Fibroblast of skin of left biceps (primary cell): Measurements from ENCODE around the gene ACSS3.
"Not testable (repeated sequence)": the region's sequence is repeated elsewhere in the genome, so short reads cannot be mapped to it uniquely, and the experiment has no call there.

Experiments used
- DNase-seq, 2 experiments: peaks; one replicate each; pipeline ENCODE4 v3.0.0-alpha.2; 2013; ENCODE audit warnings: low read depth in 2 of 2

Gene ACSS3

DNA sequence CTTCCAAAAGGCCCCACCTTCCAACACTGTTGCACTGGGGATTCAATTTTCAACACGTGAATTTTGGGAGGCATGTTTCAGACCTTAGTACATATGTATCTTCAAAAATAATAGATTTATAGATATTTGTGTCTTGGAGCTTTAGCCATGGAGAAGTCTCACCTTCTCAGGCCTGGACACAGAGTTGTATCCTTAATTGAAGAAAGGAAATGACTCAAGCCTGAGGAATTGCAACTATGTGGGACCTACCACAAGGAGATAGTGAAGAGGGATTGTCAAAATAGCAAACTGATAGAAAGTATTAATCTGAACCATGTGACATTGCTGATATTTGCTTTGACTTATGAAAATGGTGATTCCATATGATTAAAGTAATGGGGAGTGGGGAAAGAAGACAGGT lies 89.8 kb downstream of the ACSS3 start:
- DNase-seq, result no peak

DNA sequence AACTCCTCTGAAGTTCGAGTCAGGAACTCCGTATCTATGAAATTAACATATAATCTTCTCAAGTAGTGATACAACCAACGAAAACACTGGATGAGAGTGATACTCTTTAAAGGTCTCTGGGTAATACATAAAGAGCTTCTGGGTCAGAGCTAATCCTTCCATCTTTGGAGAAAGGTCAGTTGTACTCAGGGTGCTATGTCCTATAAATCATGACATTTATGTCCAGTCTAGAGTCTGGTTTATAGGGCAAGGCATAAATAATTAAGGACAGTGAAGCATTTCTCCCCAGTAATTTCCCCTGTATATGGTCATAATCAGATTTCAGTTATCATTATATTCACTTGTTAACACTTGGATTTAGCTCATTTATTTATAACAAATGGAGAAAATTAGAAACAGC lies 90.6 kb downstream of the ACSS3 start:
- no peak for DNase-seq

DNA sequence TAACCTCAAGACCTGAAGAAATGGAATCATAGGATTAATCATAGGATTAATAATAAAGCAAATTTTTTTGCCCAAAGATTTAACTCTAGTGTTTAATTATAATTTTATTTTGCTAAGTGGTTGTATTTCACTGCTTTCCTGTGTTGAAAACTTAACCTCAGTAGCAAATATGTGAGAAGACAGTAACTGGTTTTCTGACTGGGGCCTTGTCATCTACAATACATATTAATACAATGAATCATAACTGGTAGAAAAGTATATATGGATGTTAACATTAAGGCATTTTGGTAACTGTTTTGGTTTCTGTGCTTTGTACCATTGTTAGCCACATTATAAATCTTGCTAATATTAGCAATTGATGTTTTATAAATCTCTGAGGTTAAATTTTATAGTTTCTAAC lies 92.2 kb downstream of the ACSS3 start:
- DNase-seq, result peak; percentile 26 to 34

DNA sequence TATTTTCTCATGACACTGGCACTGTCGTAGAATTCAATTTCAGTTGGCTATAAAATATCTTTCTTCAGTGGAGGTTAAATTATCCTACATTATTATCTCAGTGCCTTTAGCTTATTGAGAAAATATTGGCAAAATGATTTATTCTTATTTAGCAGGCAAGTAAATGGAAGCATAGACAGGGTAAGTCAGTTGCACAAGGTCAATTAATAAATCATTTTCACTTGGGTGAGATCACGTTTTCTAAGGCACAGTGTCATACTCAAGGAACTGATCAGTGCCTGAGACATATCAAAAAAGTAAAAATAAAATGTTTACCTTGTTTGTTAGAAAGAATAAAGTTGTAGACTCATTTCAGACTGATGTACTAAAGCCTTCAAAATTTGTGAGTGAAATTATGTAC lies 95.0 kb downstream of the ACSS3 start:
- no peak for DNase-seq

DNA sequence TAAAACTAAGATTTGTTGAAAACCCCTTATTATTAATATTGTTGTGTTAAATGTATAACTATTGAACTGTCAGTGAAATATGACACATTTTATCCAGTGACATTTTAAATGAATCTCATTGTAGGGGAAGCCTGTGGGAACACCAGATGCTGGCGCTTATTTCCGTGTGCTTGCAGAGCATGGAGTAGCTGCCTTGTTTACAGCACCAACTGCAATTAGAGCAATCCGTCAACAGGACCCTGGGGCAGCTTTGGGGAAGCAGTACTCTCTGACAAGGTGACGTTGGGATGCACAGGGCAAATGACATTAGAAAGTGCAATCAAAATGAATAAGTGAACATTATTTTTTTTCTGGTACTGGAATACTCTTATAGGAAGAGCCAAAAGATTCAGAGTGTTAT lies 96.8 kb downstream of the ACSS3 start:
- no peak for DNase-seq

DNA sequence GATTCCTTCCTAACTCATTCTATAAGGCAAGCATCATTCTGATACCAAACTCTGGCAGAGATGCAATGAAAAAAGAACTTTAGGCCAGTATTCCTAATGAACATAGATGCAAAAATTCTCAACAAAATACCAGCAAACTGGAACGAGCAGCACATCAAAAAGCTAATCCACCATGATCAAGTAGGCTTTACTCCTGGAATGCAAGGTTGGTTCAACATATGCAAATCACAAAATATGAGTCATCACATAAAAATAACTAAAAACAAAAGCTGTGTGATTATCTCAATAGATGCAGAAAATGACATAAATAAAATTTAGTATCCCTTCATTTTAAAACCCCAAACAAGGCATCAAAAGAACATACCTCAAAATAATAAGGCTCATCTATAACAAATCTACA lies 98.9 kb downstream of the ACSS3 start:
- DNase-seq, result no peak

DNA sequence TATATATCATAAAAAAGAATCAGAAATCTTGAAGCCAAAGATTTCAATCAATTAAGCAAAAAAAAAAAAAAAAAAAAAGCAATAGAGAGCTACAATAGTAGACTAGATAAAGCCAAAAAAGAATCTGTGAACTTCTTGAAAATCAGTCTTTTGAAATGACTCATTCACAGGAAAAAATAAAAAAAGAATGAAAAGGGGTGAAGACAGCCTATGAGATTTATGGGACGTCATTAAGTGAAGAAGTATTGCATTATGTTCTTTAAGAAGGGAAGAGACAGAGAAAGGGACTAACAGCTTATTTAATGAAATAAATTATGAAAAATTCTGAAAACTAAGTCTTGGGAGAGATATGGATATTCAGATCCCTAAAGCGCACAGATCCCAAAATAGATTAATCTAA lies 103.8 kb downstream of the ACSS3 start:
- DNase-seq, result peak in 1 of 2 experiments; percentile 5

DNA sequence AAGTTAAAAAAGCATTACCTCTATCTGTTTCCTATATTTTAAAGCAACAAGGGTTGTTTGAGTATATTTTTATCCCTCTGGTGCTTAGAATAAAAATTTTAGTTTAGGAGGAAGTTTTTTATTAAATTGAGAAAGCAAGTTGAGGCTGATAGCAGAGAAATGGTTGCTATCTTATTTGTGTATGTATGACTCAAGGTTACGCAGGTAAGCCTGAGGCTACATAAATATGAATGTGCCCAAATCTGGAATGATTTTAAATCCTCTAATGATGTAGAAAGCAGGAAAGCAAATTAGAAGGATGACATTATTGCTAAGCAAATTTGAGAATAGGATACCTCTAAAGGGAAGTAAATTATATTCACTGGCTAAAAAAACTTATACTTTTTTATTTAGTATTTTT lies 109.8 kb downstream of the ACSS3 start:
- no peak for DNase-seq

DNA sequence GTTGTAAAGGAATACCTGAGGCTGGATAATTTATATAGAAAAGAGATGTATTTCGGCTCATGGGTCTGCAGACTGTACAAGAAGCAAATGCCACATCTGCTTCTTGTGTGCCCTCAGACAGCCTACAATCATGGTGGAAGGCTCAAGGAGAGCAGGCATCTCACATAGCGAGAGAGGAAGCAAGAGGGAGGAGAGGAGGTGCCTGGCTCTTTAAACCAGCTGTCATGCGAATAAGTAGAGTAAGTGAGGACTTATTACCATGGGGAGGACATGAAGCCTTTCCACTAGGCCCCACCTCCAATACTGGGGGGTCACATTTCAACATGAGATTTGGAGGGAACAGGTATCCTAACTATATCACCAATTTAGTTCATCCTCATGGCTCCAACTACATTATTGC lies 118.7 kb downstream of the ACSS3 start:
- no peak for DNase-seq

DNA sequence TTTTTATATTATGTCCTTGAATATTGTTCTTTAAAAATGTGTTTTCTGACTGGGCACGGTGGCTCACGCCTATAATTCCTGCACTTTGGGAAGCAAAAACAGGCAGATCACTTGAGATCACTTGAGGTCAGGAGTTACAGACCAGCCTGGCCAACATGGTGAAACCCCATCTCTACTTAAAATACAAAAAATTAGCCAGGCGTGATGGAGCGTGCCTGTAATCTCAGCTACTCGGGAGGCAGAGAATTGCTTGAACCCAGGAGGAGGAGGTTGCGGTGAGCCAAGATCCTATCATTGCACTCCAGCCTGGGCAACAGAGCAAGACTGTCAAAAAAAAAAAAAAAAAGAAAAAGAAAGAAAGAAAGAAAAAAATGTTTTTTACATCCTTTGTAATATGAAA lies 122.7 kb downstream of the ACSS3 start:
- not testable (repeated sequence) for DNase-seq

DNA sequence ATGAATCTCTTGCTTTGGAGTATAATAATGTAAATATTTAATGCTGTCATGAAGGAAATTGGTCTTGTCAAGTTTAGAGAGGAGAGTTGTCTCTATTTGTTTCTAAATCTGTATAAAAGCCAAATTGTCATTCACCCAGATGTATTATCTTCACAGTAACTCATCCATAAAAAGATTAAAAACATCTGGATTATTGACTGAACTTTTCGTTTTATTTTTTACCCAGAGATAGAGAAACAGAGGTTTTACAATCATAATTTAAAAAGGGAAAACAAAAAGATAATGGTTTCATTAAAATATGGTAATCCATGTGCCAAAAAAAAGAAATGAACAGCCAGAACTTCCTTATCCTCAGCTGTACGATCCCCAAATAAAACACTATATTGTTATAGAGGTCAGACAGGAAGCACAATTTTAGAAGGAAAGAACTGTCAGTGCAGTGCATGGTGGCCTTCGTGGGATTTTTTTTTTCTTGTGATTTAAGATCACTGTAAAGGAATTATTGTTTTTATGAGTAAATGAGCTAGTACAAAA lies 125.9 kb downstream of the ACSS3 start:
- no peak for DNase-seq

DNA sequence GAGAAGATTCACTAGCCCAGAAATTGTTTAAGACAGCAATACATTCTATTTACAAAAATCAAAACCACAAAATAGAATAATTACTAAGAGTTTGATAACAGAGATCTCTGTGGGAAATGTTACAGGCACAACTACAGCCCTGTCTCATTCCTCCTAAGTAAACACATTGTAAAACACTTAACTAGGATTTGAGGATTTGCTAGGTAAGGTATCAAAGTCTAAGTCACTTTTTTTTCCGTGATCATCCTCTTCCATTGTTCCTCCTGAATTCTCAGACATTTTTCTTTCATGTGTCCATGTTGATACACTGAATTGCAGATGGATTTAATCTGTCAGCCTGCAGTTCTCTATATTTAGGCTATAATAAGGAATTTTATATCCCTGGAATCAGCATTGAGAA lies 127.5 kb downstream of the ACSS3 start:
- no peak for DNase-seq

DNA sequence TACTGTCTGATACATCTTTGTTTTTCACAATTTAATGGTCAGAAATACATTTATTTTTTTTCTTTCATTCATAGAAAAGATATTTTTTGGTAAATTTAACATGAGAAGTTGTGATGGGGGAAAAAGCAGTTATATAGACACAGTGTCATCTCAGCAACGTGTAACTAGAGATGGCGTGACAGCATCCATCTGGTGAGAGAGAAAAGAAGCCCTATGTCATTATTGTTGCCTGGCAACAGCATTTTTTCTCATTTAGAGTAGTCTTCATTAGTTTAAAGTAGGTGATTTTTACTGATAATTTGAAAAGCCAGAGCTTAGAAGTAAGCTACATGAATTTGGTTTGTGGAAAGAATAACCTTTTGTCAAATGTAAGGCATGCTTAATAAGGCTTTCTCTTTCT lies 128.6 kb downstream of the ACSS3 start:
- no peak for DNase-seq

DNA sequence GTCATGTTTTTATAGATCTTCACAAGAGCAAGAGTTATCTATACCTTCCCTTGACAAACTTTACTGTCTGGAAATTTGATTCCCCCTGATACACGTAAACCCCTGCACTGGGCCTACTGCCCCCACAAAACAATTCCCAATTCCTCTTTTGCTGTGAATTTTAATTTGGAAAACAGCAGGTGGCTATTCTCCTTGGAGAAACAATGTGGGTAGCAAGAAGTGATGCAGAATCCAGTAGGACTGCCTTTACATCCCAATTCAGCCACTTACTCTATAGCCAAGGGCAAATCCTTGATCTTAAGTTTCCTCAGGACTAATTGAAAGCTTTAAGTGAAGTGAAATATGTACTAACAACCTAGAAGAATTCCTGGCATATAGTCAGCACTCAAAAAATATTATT lies 129.3 kb downstream of the ACSS3 start:
- DNase-seq, result no peak

DNA sequence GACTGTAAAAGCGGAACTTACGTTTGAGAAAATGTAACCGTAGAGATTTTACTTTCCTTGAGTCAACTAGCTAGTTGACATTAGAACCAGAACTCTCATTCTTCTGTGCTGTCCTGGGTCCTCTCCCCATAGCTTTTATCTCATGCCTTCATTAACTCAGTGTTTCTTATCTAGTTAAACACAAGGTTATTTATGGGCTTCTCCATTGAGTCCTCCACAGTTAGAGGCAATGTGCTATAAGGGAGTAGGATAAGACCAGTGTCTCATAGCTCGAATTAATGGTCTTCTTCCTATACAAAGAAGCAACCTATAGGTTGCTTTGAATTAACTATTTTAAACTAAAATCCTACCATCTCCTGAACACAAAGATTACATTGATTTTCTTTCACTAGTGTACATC lies 129.8 kb downstream of the ACSS3 start:
- DNase-seq, result no peak

DNA sequence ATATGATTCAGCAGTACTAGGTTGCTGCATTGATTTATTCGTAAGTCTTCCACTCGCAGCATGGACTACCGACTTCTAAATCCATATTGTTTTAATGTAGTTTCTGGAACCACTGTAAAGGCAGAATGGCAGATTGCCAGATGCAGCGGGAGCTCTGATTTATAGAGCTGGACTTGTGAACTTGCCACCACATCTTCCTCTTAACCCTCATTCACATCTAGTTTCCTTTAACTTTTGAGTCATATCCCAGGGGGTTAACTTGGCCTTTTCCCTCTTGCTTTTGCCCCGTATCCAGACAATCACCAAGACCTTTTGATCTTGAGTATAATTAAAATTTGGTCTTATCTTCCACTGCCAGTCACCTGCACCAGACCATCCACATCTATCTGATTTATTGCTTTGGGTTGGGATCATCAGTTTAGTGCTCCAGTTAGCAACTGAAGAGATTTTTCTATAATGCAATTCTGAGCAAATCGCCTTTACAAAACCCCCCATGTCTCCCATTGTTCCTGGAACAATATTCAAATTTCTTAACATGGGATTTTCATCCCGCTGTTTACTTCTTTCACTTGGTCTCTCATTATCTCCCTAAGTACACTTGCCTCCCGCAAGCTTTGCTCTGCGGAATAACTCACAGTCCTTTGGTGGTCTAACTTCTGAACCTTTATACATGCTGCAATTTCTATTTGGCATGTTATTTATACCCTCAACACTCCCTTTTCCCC lies 130.5 kb downstream of the ACSS3 start:
- peak; percentile 67 to 73 for DNase-seq

DNA sequence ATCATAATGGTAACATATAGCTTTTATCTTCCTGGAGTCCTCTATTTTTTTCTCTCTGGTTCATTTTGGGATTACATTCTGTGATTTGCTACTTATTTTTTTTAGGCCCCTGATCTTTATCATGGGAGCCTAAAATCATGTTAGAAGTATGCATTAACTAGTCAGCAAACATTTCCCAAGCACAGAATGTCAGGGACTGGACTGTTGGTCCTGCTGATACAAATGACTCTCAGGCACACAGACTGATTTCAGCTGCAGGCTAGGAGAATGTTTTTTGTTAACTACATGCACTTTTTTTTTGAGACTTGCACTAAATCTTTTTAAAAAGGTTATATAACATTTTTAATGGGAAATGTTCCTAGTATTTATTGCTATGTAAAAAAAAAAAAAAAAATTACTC lies 131.1 kb downstream of the ACSS3 start:
- DNase-seq, result peak in 1 of 2 experiments; percentile 17

DNA sequence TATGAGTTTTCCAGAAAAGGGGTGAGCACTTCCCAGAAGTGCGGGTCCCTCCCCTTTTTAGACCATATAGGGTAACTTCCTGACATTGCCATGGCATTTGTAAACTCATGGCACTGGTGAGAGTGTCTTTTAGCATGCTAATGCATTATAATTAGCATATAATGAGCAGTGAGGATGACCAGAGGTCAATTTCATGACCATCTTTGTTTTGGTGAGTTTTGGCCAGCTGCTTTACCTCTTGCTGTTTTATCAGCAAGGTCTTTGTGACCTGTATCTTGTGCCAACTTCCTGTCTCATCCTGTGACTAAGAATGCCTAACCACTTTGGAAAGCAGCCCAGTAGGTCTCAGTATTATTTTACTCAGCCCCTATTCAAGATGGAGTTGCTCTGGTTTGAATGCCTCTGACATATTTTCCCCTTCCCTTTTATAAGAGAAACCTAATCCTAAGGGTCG lies 131.9 kb downstream of the ACSS3 start:
- not testable (repeated sequence) for DNase-seq

DNA sequence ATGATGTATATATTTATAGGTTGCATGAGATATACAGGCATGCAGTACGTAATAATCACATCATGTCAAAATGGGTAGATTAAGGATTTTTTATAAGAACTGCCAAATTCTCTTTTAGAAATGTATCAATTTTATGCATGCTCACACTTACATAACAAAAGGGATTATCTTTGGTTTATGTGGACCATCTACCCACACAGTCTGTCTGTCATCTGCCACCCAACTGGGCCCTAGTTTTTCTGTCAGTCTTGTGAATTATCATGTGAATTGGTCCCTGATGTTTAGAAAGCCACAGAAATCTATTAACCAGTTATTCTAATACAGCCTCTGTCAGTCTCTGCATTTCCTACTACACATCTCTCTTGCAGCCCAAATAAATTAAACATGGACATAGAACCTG lies 133.4 kb downstream of the ACSS3 start:
- DNase-seq, result no peak

DNA sequence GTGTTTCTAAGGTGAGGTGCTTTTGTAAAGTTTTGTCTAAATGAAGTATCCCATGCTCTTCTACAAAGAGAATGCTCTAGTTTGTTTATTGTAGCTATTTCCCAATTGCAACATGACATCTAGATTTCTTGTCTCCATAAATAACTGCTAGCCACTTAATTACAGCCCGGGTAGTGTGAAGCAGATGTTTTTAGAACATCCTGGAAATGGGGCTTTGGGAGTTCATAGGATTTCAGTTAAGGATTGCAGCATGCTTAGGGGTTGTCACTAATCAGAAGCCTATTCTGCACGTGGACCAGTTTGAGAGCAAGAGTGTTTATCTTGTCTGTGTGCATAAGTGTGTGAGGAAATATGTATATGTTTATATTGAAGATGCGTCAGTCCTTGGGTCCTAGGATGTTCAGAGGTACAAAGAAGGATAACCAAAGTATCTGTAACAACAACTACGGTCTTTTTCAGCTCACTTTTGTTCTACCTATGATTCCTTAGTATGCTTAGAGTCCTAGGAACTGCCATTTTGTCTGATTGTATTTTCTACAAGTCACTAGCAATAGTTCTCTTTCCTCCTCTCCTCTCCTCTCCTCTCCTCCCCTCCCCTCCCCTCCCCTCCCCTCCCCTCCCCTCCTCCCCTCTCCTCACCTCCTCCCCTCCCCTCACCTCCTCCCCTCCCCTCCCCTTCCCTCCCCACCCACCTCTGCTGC lies 135.3 kb downstream of the ACSS3 start:
- no peak for DNase-seq

DNA sequence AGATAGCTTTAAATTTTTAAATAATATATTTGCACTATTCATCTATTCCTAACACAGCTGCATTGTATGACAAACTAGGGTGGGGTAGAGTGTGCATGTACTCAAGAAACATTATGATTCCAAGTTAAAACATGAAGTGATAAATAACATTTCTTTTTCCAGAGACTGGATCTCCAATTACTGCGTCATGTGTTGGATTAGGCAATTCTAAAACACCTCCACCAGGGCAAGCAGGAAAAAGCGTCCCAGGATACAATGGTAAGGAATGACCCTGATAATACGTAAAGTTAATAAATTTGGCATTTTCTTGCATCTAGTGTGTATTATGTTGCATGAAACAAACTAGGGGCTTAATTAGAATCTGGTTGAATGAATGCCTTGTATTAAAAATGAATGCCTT lies 138.9 kb downstream of the ACSS3 start:
- no peak for DNase-seq

DNA sequence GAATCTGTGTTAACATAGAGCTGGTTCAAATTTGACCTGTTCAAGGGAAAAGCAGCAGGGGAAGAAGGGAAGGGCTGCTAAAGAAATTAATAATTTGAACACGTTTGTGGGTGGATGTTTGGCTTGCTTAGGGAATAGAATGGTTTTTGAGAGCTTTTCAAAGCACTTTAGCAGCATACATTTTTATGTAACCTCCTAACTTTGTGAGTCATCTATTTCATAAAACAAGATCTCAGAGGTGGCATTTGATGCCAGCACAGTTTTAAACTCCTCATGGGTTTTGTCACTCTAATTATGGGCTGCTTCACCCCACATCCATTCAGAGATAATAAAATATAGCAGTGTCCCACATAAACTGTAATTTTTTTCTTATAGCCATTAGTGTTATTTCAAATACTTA lies 143.8 kb downstream of the ACSS3 start:
- DNase-seq, result no peak
